ENCODE data around the gene LRP5.
"Not testable (repeated sequence)": the region's sequence is repeated elsewhere in the genome, so short reads cannot be mapped to it uniquely, and the experiment has no call there.

LRP5 gene

GRCh38 chr11:68454767-68455166 is 142.4 kb downstream of the LRP5 start:
- Histone ChIP-seq H3K9ac (no peak overlapping the region), H3K4me2 (ENCODE audit: low read length) (no peak overlapping the region), H3K9me3 (ENCODE audit: control insufficient read depth, low read length) (no peaks in the 10 kb centered on the region), H3K27ac (no peak overlapping the region), H3K36me3 (ENCODE audit: control insufficient read depth, insufficient read depth, low read length) (no peaks in the 10 kb centered on the region), H2AFZ (no peak overlapping the region), H3K4me3 (ENCODE audit: low read depth, low read length) (no peak overlapping the region), H3K27me3 (ENCODE audit: control insufficient read depth, insufficient read depth, low read length) (no peaks in the 10 kb centered on the region), H3K4me1 (no peaks in the 10 kb centered on the region), H3K79me2 (no peaks in the 10 kb centered on the region)
- TF ChIP-seq, protein P1, sequence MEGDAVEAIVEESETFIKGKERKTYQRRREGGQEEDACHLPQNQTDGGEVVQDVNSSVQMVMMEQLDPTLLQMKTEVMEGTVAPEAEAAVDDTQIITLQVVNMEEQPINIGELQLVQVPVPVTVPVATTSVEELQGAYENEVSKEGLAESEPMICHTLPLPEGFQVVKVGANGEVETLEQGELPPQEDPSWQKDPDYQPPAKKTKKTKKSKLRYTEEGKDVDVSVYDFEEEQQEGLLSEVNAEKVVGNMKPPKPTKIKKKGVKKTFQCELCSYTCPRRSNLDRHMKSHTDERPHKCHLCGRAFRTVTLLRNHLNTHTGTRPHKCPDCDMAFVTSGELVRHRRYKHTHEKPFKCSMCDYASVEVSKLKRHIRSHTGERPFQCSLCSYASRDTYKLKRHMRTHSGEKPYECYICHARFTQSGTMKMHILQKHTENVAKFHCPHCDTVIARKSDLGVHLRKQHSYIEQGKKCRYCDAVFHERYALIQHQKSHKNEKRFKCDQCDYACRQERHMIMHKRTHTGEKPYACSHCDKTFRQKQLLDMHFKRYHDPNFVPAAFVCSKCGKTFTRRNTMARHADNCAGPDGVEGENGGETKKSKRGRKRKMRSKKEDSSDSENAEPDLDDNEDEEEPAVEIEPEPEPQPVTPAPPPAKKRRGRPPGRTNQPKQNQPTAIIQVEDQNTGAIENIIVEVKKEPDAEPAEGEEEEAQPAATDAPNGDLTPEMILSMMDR (IDR thresholded peaks at IDR 0.05), result no peak

GRCh38 chr11:68455485-68455884 is 143.1 kb downstream of the LRP5 start:
- TF ChIP-seq, protein P1 (IDR thresholded peaks at IDR 0.05), result no peak
- H3K4me2 ChIP-seq (ENCODE audit: low read length), result no peak overlapping the region
- no peak overlapping the region for H3K9ac ChIP-seq
- H3K9me3 ChIP-seq (ENCODE audit: control insufficient read depth, low read length), result no peaks in the 10 kb centered on the region
- H3K79me2 ChIP-seq, result no peaks in the 10 kb centered on the region
- H3K27ac ChIP-seq, result no peak overlapping the region
- no peak overlapping the region for H3K4me3 ChIP-seq (ENCODE audit: low read depth, low read length)
- H3K36me3 ChIP-seq (ENCODE audit: control insufficient read depth, insufficient read depth, low read length), result no peaks in the 10 kb centered on the region
- no peak overlapping the region for H2AFZ ChIP-seq
- H3K4me1 ChIP-seq, result no peaks in the 10 kb centered on the region
- H3K27me3 ChIP-seq (ENCODE audit: control insufficient read depth, insufficient read depth, low read length), result no peaks in the 10 kb centered on the region

GRCh38 chr11:68457216-68457897 is 145.0 kb downstream of the LRP5 start:
- no peak overlapping the region for H2AFZ ChIP-seq
- peaks cover 9% of the 10 kb centered on the region for H3K79me2 ChIP-seq
- H3K9ac ChIP-seq, result no peak overlapping the region
- TF ChIP-seq, protein P1 (IDR thresholded peaks at IDR 0.05), result no peak
- no peaks in the 10 kb centered on the region for H3K9me3 ChIP-seq (ENCODE audit: control insufficient read depth, low read length)
- H3K27me3 ChIP-seq (ENCODE audit: control insufficient read depth, insufficient read depth, low read length), result no peaks in the 10 kb centered on the region
- no peaks in the 10 kb centered on the region for H3K36me3 ChIP-seq (ENCODE audit: control insufficient read depth, insufficient read depth, low read length)
- no peak overlapping the region for H3K4me3 ChIP-seq (ENCODE audit: low read depth, low read length)
- no peaks in the 10 kb centered on the region for H3K4me1 ChIP-seq
- H3K4me2 ChIP-seq (ENCODE audit: low read length), result no peak overlapping the region
- H3K27ac ChIP-seq, result no peak overlapping the region

DNA sequence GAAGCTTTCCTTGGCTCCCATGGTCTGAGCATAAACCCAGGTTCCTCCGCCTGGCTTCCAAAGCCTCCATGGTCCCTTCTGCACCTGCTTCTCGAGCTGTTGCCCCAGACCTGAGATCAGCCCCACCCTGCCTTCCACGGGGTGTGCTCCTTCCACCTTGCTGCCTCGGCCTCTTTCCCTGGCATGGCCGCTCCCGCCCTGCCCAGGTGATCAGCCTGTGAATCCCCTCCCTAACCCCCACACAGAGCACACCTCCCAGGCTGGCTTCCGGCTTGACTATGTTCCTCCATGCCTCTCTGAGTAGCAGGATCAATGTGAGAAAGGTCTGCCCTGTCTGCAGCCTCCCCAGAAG is 145.5 kb downstream of the LRP5 start:
- TF ChIP-seq, protein P1 (IDR thresholded peaks at IDR 0.05), result no peak
- Histone ChIP-seq H3K9ac (no peak overlapping the region), H3K4me2 (ENCODE audit: low read length) (no peak overlapping the region), H3K4me3 (ENCODE audit: low read depth, low read length) (no peak overlapping the region), H3K9me3 (ENCODE audit: control insufficient read depth, low read length) (no peaks in the 10 kb centered on the region), H3K27me3 (ENCODE audit: control insufficient read depth, insufficient read depth, low read length) (no peaks in the 10 kb centered on the region), H3K36me3 (ENCODE audit: control insufficient read depth, insufficient read depth, low read length) (no peaks in the 10 kb centered on the region), H3K79me2 (peaks cover 15% of the 10 kb centered on the region), H2AFZ (no peak overlapping the region), H3K27ac (no peak overlapping the region), H3K4me1 (no peaks in the 10 kb centered on the region)

DNA sequence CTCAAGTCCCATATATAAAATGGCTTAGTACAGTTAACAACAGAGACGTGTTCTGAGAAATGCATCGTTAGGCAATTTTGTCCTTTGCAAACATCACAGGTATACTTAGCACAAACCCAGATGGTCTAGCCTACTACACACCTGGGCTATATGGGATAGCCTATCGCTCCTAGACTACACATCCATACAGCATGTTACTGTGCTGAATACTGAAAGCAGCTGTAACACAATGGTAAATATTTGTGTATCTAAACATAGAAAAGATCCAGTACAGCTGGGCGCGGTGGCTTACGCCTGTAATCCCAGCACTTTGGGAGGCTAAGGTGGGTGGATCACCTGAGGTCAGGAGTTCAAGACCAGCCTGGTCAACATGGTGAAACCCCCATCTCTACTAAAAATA is 145.9 kb downstream of the LRP5 start:
- H3K4me3 ChIP-seq (ENCODE audit: low read depth, low read length); H3K4me2 ChIP-seq (ENCODE audit: low read length); H2AFZ ChIP-seq; H3K9ac ChIP-seq; H3K9me3 ChIP-seq (ENCODE audit: control insufficient read depth, low read length); H3K27ac ChIP-seq; H3K27me3 ChIP-seq (ENCODE audit: control insufficient read depth, insufficient read depth, low read length); H3K36me3 ChIP-seq (ENCODE audit: control insufficient read depth, insufficient read depth, low read length); H3K4me1 ChIP-seq: not testable (repeated sequence)
- H3K79me2 ChIP-seq, result peaks cover 16% of the 10 kb centered on the region
